Keratinocyte (primary cell): Measurements from ENCODE around the gene PRR23E. TPM values are rescaled to one million over a fixed set of nuclear protein-coding genes. Genes with fewer than 3 reads are reported as not detected.

Experiments
- DNase-seq: peaks from one replicate; pipeline ENCODE4 v3.0.0-alpha.2; 2011; ENCODE audit warnings: low read depth, missing footprints, low spot score
- FAIRE-seq: peaks from 2 replicates; lab custom pipeline; 2011; peaks lifted over from hg19 to GRCh38; lab: Jason Lieb, UNC
- H2AFZ ChIP-seq: 2 replicates; pipeline ENCODE4 v1.6.0; 2012; ENCODE audit warnings: low read length, control low read depth, inconsistent platforms; ENCODE audit not compliant: control insufficient read depth
- H3K27ac ChIP-seq: 2 replicates; pipeline ENCODE4 v1.5.1; 2011; ENCODE audit warnings: low read length; ENCODE audit not compliant: control insufficient read depth, insufficient read depth
- H3K27me3 ChIP-seq: 3 replicates; pipeline ENCODE4 v1.6.0; 2011; ENCODE audit warnings: low read length; ENCODE audit not compliant: control insufficient read depth, insufficient read depth; ENCODE audit errors: extremely low read depth
- H3K36me3 ChIP-seq, 2 experiments: 2 replicates in 1 of 2; 3 replicates in 1 of 2; pipeline ENCODE4 v1.5.1; 2011; ENCODE audit warnings: low read length in 2 of 2, mild to moderate bottlenecking in 1 of 2; ENCODE audit not compliant: control insufficient read depth in 2 of 2, insufficient read depth in 2 of 2; ENCODE audit errors: extremely low read depth in 1 of 2
- H3K4me1 ChIP-seq: 3 replicates; pipeline ENCODE4 v1.5.1; 2011; ENCODE audit warnings: low read length; ENCODE audit not compliant: control insufficient read depth, insufficient read depth; ENCODE audit errors: extremely low read depth
- H3K4me2 ChIP-seq: 3 replicates; pipeline ENCODE4 v1.6.0; 2011; ENCODE audit warnings: low read depth, low read length; ENCODE audit not compliant: control insufficient read depth, insufficient read depth; ENCODE audit errors: extremely low read depth
- H3K4me3 ChIP-seq, 3 experiments: fragments of 200-600 bp in 1 of 3; sonication (generic) in 1 of 3; 2 replicates in 2 of 3; 3 replicates in 1 of 3; pipeline ENCODE4 v1.5.1; 2011 to 2016; ENCODE audit warnings: low read length in 3 of 3, mild to moderate bottlenecking in 3 of 3, control low read depth in 2 of 3, inconsistent platforms in 1 of 3, low read depth in 1 of 3, mixed read lengths in 1 of 3, mixed run types in 1 of 3, moderate library complexity in 1 of 3; ENCODE audit not compliant: control insufficient read depth in 2 of 3, insufficient read depth in 2 of 3; ENCODE audit errors: extremely low read depth in 1 of 3
- H3K79me2 ChIP-seq: 2 replicates; pipeline ENCODE4 v1.6.0; 2012; ENCODE audit warnings: low read length; ENCODE audit not compliant: control insufficient read depth, insufficient read depth
- H3K9ac ChIP-seq: 3 replicates; pipeline ENCODE4 v1.6.0; 2011; ENCODE audit warnings: low read length; ENCODE audit not compliant: control insufficient read depth, insufficient read depth; ENCODE audit errors: extremely low read depth
- H3K9me1 ChIP-seq: 3 replicates; pipeline ENCODE4 v1.6.0; 2011; ENCODE audit warnings: low read length; ENCODE audit not compliant: control insufficient read depth, insufficient read depth; ENCODE audit errors: extremely low read depth
- H3K9me3 ChIP-seq: 2 replicates; pipeline ENCODE4 v1.5.1; 2012; ENCODE audit warnings: low read depth, low read length; ENCODE audit not compliant: control insufficient read depth
- H4K20me1 ChIP-seq: 3 replicates; pipeline ENCODE4 v1.6.0; 2011; ENCODE audit warnings: low read length; ENCODE audit not compliant: control insufficient read depth, insufficient read depth; ENCODE audit errors: extremely low read depth
- CTCF ChIP-seq, 3 experiments: IDR thresholded peaks in 1 of 3; conservative IDR thresholded peaks in 1 of 3; optimal IDR thresholded peaks in 1 of 3; 2 replicates in 2 of 3; 3 replicates in 1 of 3; pipeline versions ENCODE3 to v1.5.1; 2011; ENCODE audit warnings: low read length in 3 of 3, mild to moderate bottlenecking in 3 of 3, moderate library complexity in 2 of 3, control low read depth in 1 of 3, inconsistent platforms in 1 of 3; ENCODE audit not compliant: insufficient read depth in 2 of 3; ENCODE audit errors: extremely low read depth in 1 of 3
- EZH2 ChIP-seq: IDR thresholded peaks from one replicate; pipeline ENCODE4 v1.6.1; 2012; ENCODE audit warnings: inconsistent platforms, mild to moderate bottlenecking, low read length, moderate library complexity
- dilution Hi-C: fragments of 300-500 bp; cut with MboI; formaldehyde crosslinking; loops from one replicate; pipeline ENCODE4 v1.7.0; 2020; ENCODE audit warnings: low sequenced_read_pairs; ENCODE audit not compliant: extremely low pct_ligation_motif_present
- polyA plus RNA-seq, 5 experiments: library from polyadenylated mRNA; depleted of rRNA in 3 of 5; stranded (reverse) in 3 of 5; stranded (forward) in 1 of 5; unstranded in 1 of 5; fragments of >200 nt; gene quantifications; 1 replicate in 1 of 5; 2 replicates in 3 of 5; 3 replicates in 1 of 5; pipeline versions ENCODE4 v1.2.1 to v1.2.3, GENCODE V29; 2011 to 2012; ENCODE audit warnings: missing spikeins in 2 of 5, low read depth in 1 of 5, low replicate concordance in 1 of 5

Gene PRR23E
- polyA plus RNA-seq, 1 donor (not counting 4 experiments of a cell fraction or from before 2014, with no cell fraction given): not detected

GRCh38 chr3:127215714-127216414 lies 22.9 kb downstream of the PRR23E start:
- DNase-seq: no peak
- Histone ChIP-seq H3K27me3 (peaks cover 25% of the 10 kb centered on the region), H4K20me1 (no peaks in the 10 kb centered on the region), H3K4me3 (no peak overlapping the region), H3K9me1 (no peaks in the 10 kb centered on the region), H2AFZ (no peak overlapping the region), H3K9me3 (no peaks in the 10 kb centered on the region), H3K36me3 (peaks cover 0 to 2% of the 10 kb centered on the region in 2 experiments), H3K4me2 (no peak overlapping the region), H3K27ac (no peak overlapping the region), H3K79me2 (no peaks in the 10 kb centered on the region), H3K9ac (no peak overlapping the region), H3K4me1 (no peaks in the 10 kb centered on the region)
- FAIRE-seq: no peak
- TF ChIP-seq CTCF (optimal IDR thresholded peaks at IDR 0.05 in 1 of 3, IDR thresholded peaks at IDR 0.05 in 1 of 3, conservative IDR thresholded peaks at IDR 0.05 in 1 of 3; ENCODE audit: extremely low read depth in 1 of 3, insufficient read depth in 2 of 3, low read length in 3 of 3): no peak
- no peak for TF ChIP-seq EZH2
- dilution Hi-C loops: no loop called here

GRCh38 chr3:127216415-127217261 lies 23.7 kb downstream of the PRR23E start:
- Histone ChIP-seq H3K4me1 (no peaks in the 10 kb centered on the region), H3K9me1 (no peaks in the 10 kb centered on the region), H4K20me1 (no peaks in the 10 kb centered on the region), H3K27ac (no peak overlapping the region), H2AFZ (no peak overlapping the region), H3K27me3 (peaks cover 32% of the 10 kb centered on the region), H3K36me3 (peaks cover 0 to 2% of the 10 kb centered on the region in 2 experiments), H3K9me3 (no peaks in the 10 kb centered on the region), H3K9ac (no peak overlapping the region), H3K79me2 (no peaks in the 10 kb centered on the region), H3K4me3 (no peak overlapping the region), H3K4me2 (no peak overlapping the region)
- no peak for TF ChIP-seq EZH2
- dilution Hi-C loops: no loop called here
- FAIRE-seq (no peak), DNase-seq (no peak)
